ENCODE results near the gene ARHGDIB. TPM values are rescaled to one million over a fixed set of nuclear protein-coding genes. Genes with fewer than 3 reads are reported as not detected.

The ARHGDIB gene
- total and polyA plus RNA-seq, 2 of the 4 experiments (the other 2 are of a cell fraction) = 24.9 to 30.7 TPM

GRCh38 chr12:14976658-14977057 is 15.3 kb upstream of the ARHGDIB start:
- ATAC-seq (ENCODE audit: low read depth) = no peak
- no peak overlapping the region for H2AFZ ChIP-seq (replicated peaks; ENCODE audit: low read length, poor library complexity)
- H3K9me3 ChIP-seq (ENCODE audit: control insufficient read depth, insufficient read depth, low read length) = no peaks in the 10 kb centered on the region
- WGBS, 2 experiments (ENCODE audit: extremely low coverage in 2 of 2, insufficient read length in 1 of 2) = 100% methylated on average over 1 of the region's 3 CpGs; no CpG with 5 or more reads in 1 of the 2 experiments
- H3K9ac ChIP-seq (ENCODE audit: low read depth, low read length) = no peak overlapping the region
- H2AK9ac ChIP-seq (replicated peaks; ENCODE audit: low read depth, low read length, poor library complexity) = no peak overlapping the region
- no TSS peak for BruUV-seq (replicated peaks)
- no peaks in the 10 kb centered on the region for H3K79me1 ChIP-seq (ENCODE audit: low read depth in 1 of 2, low read length in 2 of 2)
- no peak overlapping the region for H2BK15ac ChIP-seq (ENCODE audit: low read depth, low read length)
- no peaks in the 10 kb centered on the region for H3K4me1 ChIP-seq (ENCODE audit: control insufficient read depth, insufficient read depth, low read length)
- no peaks in the 10 kb centered on the region for H4K20me1 ChIP-seq (ENCODE audit: insufficient read depth, low read length)
- no peak overlapping the region for H3K4me3 ChIP-seq (ENCODE audit: insufficient read depth, low read depth, low read length)
- no peak overlapping the region for H3K4ac ChIP-seq (ENCODE audit: low read depth, low read length)
- no peaks in the 10 kb centered on the region for H3K36me3 ChIP-seq (ENCODE audit: control insufficient read depth, insufficient read depth, low read length)
- TF ChIP-seq FOS (IDR thresholded peaks at IDR 0.05; ENCODE audit: low read depth, low read length) (no peak), MAFK (IDR thresholded peaks at IDR 0.05; ENCODE audit: low read depth, low read length) (no peak), MAZ (IDR thresholded peaks at IDR 0.05; ENCODE audit: borderline replicate concordance, low read depth, low read length) (no peak), BHLHE40 (IDR thresholded peaks at IDR 0.05; ENCODE audit: low read depth, low read length) (no peak), SMC3 (IDR thresholded peaks at IDR 0.05; ENCODE audit: low read depth, low read length) (no peak), USF2 (IDR thresholded peaks at IDR 0.05; ENCODE audit: low read depth, low read length) (no peak), RCOR1 (IDR thresholded peaks at IDR 0.05; ENCODE audit: insufficient replicate concordance, low read length) (no peak), RFX5 (IDR thresholded peaks at IDR 0.05; ENCODE audit: low read depth, low read length) (no peak), MXI1 (IDR thresholded peaks at IDR 0.05; ENCODE audit: borderline replicate concordance, low read depth, low read length) (no peak), CEBPB (IDR thresholded peaks at IDR 0.05; ENCODE audit: low read depth, low read length) (no peak), RAD21 (IDR thresholded peaks at IDR 0.05; ENCODE audit: low read length) (no peak), CTCF (conservative IDR thresholded peaks at IDR 0.05; ENCODE audit: low read depth, low read length) (no peak)
- H3K18ac ChIP-seq (ENCODE audit: low read depth, low read length) = no peak overlapping the region
- no peak overlapping the region for H2BK120ac ChIP-seq (ENCODE audit: low read depth, low read length)
- CTCF ChIA-PET = no interaction called here
- H3K27ac ChIP-seq (ENCODE audit: insufficient read depth, low read length) = no peak overlapping the region
- no peak overlapping the region for H2AK5ac ChIP-seq (ENCODE audit: low read depth, low read length)
- no peak overlapping the region for H4K91ac ChIP-seq (ENCODE audit: insufficient read depth, low read depth, low read length)
- intact Hi-C loops (cut with micrococcal nuclease) (no loop called here), in situ Hi-C loops (cut with MboI; ENCODE audit: low sequenced_read_pairs) (loop anchor here (25.0 kb wide), 1 partner anchor 739 kb away; no protein-coding TSS in a partner anchor), dilution Hi-C loops (cut with HindIII; ENCODE audit: low sequenced_read_pairs, unreplicated experiment) (no loop called here)
- no peaks in the 10 kb centered on the region for H3K9me1 ChIP-seq (ENCODE audit: insufficient read depth, low read length)
- no peak overlapping the region for H4K5ac ChIP-seq (ENCODE audit: low read depth, low read length)
- H4K8ac ChIP-seq (ENCODE audit: low read depth in 2 of 2, low read length in 2 of 2) = no peak overlapping the region
- no peak overlapping the region for H2BK20ac ChIP-seq (ENCODE audit: low read depth, low read length)
- H3K56ac ChIP-seq (ENCODE audit: extremely low read depth, insufficient read depth, low read length) = no peak overlapping the region
- POLR2A ChIA-PET (ENCODE audit: unreplicated experiment) = no interaction called here
- H2BK5ac ChIP-seq (ENCODE audit: low read depth, low read length, poor library complexity, severe bottlenecking) = no peak overlapping the region
- no peak overlapping the region for H3K23ac ChIP-seq (ENCODE audit: low read depth, low read length)
- no peak overlapping the region for H3K4me2 ChIP-seq (ENCODE audit: low read depth, low read length)
- H3K27me3 ChIP-seq (ENCODE audit: control insufficient read depth, insufficient read depth, low read length) = peaks cover 3% of the 10 kb centered on the region; the same call in 1 of the 2 replicates
- no peak for DNase-seq
- H3K14ac ChIP-seq (replicated peaks; ENCODE audit: low read depth, low read length) = no peak overlapping the region
